Fibroblast of lung (primary cell): Measurements from ENCODE around the gene AZIN2.

Source experiments
- EZH2 ChIP-seq: IDR thresholded peaks from 2 replicates; pipeline ENCODE4 v1.5.1; 2012; ENCODE audit warnings: low read length, control low read depth, mild to moderate bottlenecking; ENCODE audit errors: missing control alignments
- TF ChIP-seq, protein P1 (sequence below), 2 donors: IDR thresholded peaks in 1 of 2; conservative IDR thresholded peaks in 1 of 2; 1 replicate in 1 of 2; 2 replicates in 1 of 2; pipeline ENCODE4 v1.5.1; 2011 to 2012; ENCODE audit warnings: low read length in 2 of 2, control low read depth in 1 of 2, inconsistent platforms in 1 of 2, low read depth in 1 of 2, mild to moderate bottlenecking in 1 of 2

DNA sequence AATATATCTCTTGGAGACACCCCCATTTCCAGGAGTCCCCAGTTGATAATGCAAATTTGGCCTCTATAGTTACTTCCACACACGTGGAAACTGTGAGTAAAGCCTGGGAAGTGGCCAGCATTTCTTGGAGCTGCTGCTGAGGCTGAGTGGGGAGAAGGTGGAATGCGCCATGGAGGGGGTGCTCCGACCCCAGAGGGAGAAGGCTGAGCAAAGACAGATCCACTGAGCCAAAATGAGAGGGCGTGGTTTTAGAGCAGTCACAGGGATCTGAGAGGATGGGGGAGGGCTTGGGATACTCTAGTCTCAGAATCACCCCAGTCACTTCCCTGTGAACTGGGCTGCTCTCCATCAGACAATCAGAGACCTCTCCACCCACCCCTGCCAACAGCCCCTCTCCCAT, 62.2 kb downstream of the AZIN2 start:
- TF ChIP-seq EZH2 = no peak
- TF ChIP-seq, protein P1, sequence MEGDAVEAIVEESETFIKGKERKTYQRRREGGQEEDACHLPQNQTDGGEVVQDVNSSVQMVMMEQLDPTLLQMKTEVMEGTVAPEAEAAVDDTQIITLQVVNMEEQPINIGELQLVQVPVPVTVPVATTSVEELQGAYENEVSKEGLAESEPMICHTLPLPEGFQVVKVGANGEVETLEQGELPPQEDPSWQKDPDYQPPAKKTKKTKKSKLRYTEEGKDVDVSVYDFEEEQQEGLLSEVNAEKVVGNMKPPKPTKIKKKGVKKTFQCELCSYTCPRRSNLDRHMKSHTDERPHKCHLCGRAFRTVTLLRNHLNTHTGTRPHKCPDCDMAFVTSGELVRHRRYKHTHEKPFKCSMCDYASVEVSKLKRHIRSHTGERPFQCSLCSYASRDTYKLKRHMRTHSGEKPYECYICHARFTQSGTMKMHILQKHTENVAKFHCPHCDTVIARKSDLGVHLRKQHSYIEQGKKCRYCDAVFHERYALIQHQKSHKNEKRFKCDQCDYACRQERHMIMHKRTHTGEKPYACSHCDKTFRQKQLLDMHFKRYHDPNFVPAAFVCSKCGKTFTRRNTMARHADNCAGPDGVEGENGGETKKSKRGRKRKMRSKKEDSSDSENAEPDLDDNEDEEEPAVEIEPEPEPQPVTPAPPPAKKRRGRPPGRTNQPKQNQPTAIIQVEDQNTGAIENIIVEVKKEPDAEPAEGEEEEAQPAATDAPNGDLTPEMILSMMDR (conservative IDR thresholded peaks at IDR 0.05 in 1 of 2, IDR thresholded peaks at IDR 0.05 in 1 of 2; ENCODE audit: low read depth in 1 of 2, low read length in 2 of 2) = no peak
